Muscle layer of duodenum (tissue), 2 donors: ENCODE results near the gene PLCD4.
A peak's percentile ranks its signal among the peaks of the same experiment; 100 is the strongest.

Experiments used
- H3K27ac ChIP-seq: one replicate; pipeline ENCODE4 v1.7.0; 2013; ENCODE audit warnings: mild to moderate bottlenecking, low read length
- H3K27me3 ChIP-seq: one replicate; pipeline ENCODE4 v1.7.0; 2013; ENCODE audit warnings: low read depth, mild to moderate bottlenecking, control low read depth, low read length
- H3K36me3 ChIP-seq, 2 donors: one replicate each; pipeline ENCODE4 v1.7.0; 2013; ENCODE audit warnings: low read length in 2 of 2, control low read depth in 1 of 2, mild to moderate bottlenecking in 1 of 2; ENCODE audit not compliant: insufficient read depth in 2 of 2, control insufficient read depth in 1 of 2
- H3K4me1 ChIP-seq, 2 donors: one replicate each; pipeline ENCODE4 v1.7.0; 2013; ENCODE audit warnings: low read length in 2 of 2, mild to moderate bottlenecking in 2 of 2, control low read depth in 1 of 2, moderate library complexity in 1 of 2; ENCODE audit not compliant: insufficient read depth in 2 of 2, control insufficient read depth in 1 of 2
- H3K4me3 ChIP-seq, 2 donors: one replicate each; pipeline ENCODE4 v1.7.0; 2013; ENCODE audit warnings: low read length in 2 of 2, low read depth in 1 of 2, mild to moderate bottlenecking in 1 of 2
- H3K9me3 ChIP-seq, 2 donors: one replicate each; pipeline ENCODE4 v1.7.0; 2013; ENCODE audit warnings: low read length in 2 of 2, control low read depth in 1 of 2, mild to moderate bottlenecking in 1 of 2; ENCODE audit not compliant: control insufficient read depth in 1 of 2
- donor health status: healthy.

Gene PLCD4

GRCh38 chr2:218671097-218671653 is 63.5 kb downstream of the PLCD4 start:
- Histone ChIP-seq H3K36me3 (peaks cover 15 to 31% of the 10 kb centered on the region in 2 donors), H3K4me1 (peaks cover 5 to 22% of the 10 kb centered on the region in 2 donors), H3K27ac (peak overlapping the region; percentile 76), H3K27me3 (no peaks in the 10 kb centered on the region), H3K4me3 (peak overlapping the region; percentile 95 to 98), H3K9me3 (no peaks in the 10 kb centered on the region)

- peak within 1 kb of the TSS; percentile 95 to 98 for H3K4me3 ChIP-seq
- peak within 1 kb of the TSS; percentile 76 for H3K27ac ChIP-seq
- peaks cover 10 to 27% of the 10 kb centered on the region in 2 donors for H3K36me3 ChIP-seq
- no peaks in the 10 kb centered on the region for H3K9me3 ChIP-seq
- peaks cover 5 to 22% of the 10 kb centered on the region in 2 donors for H3K4me1 ChIP-seq
- H3K27me3 ChIP-seq, result no peaks in the 10 kb centered on the region
Measured at GRCh38 chr2:218671654-218672566, 64.2 kb downstream of the PLCD4 start, which contains the start of the genes RNF25 and STK36. TSS of gene RNF25 (minus strand) at chr2:218672002. CDS start at chr2:218671970, 32 bp downstream. TSS of gene STK36 (plus strand) at chr2:218672086. CDS start at chr2:218672830, 744 bp downstream.

GRCh38 chr2:218679119-218679518 is 71.4 kb downstream of the PLCD4 start:
- Histone ChIP-seq H3K9me3 (no peaks in the 10 kb centered on the region), H3K4me3 (no peak overlapping the region), H3K27ac (no peak overlapping the region), H3K4me1 (no peaks in the 10 kb centered on the region), H3K27me3 (no peaks in the 10 kb centered on the region), H3K36me3 (peaks cover 5 to 32% of the 10 kb centered on the region in 2 donors)

- no peaks in the 10 kb centered on the region for H3K4me1 ChIP-seq
- no peak overlapping the region for H3K27ac ChIP-seq
- H3K9me3 ChIP-seq, result no peaks in the 10 kb centered on the region
- no peaks in the 10 kb centered on the region for H3K27me3 ChIP-seq
- no peak overlapping the region for H3K4me3 ChIP-seq
- H3K36me3 ChIP-seq, result peaks cover 10 to 32% of the 10 kb centered on the region in 2 donors
Measured at GRCh38 chr2:218680061-218680460, 72.4 kb downstream of the PLCD4 start.
